Renal pelvis (tissue), 4 donors: ENCODE data around the gene GIMAP2. TPM values are rescaled to one million over a fixed set of nuclear protein-coding genes. Genes with fewer than 3 reads are reported as not detected.

Experiments used
- DNase-seq: peaks from one replicate; pipeline ENCODE4 v3.0.0-alpha.2; 2013
- polyA plus RNA-seq, 3 donors: library from polyadenylated mRNA; unstranded; fragments of 120-200 nt; gene quantifications; one replicate each; pipeline ENCODE4 v1.2.1, GENCODE V29; 2013; ENCODE audit not compliant: insufficient read length in 3 of 3

Gene GIMAP2
- polyA plus RNA-seq, 3 donors = 5.7 to 7.2 (median 7.0) TPM

DNA sequence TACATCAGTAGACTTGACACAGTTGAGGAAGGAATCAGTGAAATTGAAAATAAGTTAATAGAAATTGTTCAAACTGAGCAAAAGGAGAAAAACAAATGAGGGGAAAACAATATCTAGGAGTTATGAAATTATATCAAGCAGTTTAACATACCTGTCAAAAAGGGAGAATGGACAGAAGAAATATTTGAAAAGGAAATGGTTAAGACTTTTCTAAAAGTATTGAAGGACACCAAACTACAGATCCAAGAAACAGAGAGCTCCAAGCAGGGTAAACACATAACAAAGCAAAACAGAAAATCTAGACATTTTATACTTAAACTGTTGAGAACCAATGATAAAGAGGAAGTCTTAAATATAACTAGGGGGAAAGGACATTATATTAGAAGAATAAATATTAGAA, 43.1 kb downstream of the GIMAP2 start:
- DNase-seq = no peak

DNA sequence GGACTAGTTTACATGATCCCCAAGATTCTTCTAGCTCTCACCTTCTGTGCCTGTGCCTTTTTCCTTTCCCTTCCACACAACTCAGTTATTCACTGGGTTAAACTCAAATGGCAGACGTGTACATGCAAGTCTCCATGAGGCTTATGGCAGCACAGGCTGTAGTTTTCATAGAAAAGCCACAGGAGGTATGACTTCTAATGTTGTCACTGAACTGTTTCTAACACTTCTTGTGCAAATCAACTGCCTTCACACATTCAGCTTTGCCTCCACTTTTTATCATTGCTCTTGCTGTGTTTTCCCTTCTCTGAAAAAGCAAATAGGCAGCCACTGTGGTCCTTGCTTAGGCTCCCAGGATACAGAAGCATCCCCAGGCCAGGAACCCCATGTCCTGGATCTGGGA, 46.4 kb downstream of the GIMAP2 start:
- no peak for DNase-seq

- DNase-seq = no peak
Measured at GRCh38 chr7:150732786-150733481, 47.4 kb downstream of the GIMAP2 start.

GRCh38 chr7:150733482-150734095, 48.1 kb downstream of the GIMAP2 start:
- DNase-seq = no peak

GRCh38 chr7:150734254-150734653, 48.7 kb downstream of the GIMAP2 start:
- DNase-seq = no peak

- DNase-seq = no peak
Measured at GRCh38 chr7:150735596-150736358, 50.3 kb downstream of the GIMAP2 start.

DNA sequence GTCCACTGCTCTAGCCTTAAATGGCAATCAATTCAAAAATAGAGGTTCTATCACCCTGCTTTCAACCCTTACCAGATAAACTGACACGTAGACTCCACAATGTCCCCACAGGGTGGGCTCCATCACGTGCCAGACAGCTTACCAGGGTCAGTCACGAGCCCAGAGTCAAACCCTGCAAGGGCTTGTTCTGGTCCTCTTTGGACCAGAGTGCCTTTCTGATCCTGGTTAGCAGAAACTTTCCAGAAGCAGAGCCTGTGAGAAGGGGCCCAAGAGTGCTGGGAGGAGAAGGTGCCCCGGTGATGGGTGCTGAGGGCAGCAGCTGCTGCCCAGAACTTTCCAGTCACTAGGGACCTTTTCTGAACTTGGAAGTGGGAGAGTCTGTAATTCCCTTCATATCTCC, 51.4 kb downstream of the GIMAP2 start:
- DNase-seq = no peak

DNA sequence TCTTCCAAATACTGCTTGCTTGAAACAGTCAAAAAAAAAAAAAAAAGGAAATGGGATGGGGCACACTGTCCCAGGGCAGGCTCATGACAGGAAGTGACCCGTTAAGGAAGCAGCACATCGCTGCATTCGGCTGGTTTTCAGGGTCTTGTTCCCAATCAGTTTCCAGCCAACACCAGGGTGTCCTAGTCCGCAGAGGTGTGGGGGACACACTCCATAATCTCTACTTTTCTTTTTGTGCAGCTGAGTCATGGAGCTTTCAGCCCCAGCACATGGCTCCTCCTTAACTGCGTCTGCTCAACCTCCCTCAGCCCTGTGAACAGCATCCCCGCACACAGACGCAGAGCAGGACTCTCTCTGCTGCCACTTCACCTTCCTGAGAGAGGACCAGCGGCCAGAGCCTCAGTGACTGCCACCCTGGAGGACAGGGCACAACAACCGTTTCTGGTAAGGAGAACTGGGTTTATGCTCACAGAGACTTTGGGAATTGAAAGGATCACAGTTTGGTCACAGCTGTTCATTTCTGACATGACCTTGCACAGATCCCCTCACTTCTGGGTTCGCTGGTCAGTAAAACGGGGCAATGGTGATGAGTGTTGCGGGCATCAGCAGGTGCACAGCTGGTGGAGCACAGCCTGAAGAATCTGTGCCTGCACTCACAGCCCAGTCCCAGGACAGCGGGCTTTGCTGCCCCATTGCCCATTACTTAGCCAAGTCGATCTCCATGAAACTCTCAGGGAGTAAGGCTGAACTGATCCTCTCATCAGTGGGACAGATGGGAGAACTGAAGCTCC, 52.0 kb downstream of the GIMAP2 start, which contains the start of gene GIMAP5:
TSS of gene GIMAP5 (plus strand) at position 154 of the 791 bp plus-strand sequence. CDS start 3,467 bp downstream, outside the sequence.
- no peak for DNase-seq

- DNase-seq = no peak
Measured at GRCh38 chr7:150738092-150738491, 52.6 kb downstream of the GIMAP2 start.

GRCh38 chr7:150738591-150739001, 53.1 kb downstream of the GIMAP2 start:
- no peak for DNase-seq

- no peak for DNase-seq
Measured at GRCh38 chr7:150739033-150739432, 53.5 kb downstream of the GIMAP2 start.

DNA sequence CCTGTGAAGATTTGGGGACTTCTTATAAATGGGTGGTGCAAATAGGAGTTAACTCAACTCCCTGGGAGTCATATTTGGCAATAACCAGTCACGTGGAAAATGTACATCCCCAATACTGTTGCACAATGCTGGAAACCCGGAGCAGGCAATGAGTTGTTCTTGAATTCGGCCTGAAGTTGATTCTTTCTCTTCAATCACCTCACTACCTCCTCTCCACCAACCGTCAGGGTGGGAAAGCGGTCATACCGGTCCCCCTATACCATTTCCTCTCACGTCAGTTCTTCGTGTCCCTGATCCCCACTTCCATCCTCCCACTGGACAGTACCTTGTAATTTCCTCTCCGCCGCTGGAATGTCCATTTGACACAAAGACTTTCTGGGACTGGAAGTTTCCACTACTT, 54.5 kb downstream of the GIMAP2 start:
- DNase-seq = no peak

GRCh38 chr7:150742286-150742968, 56.9 kb downstream of the GIMAP2 start:
- DNase-seq = no peak

Other genes starting within 250 kb of the GIMAP2 start
- 1 to 10 TPM; 8.6 to 8.9 (median 8.8) TPM for gene GIMAP8, start 235.1 kb upstream of the GIMAP2 start, polyA plus RNA-seq
- gene GIMAP7, start 170.8 kb upstream of the GIMAP2 start, polyA plus RNA-seq = 10 to 100 TPM; 12.7 to 16.7 (median 13.0) TPM
- 10 to 100 TPM; 20.4 to 24.8 (median 22.3) TPM for gene GIMAP4, start 118.3 kb upstream of the GIMAP2 start, polyA plus RNA-seq
- gene GIMAP6, start 53.3 kb upstream of the GIMAP2 start, polyA plus RNA-seq = 10 to 100 TPM; 14.0 to 16.3 (median 14.3) TPM
- 1 to 10 TPM; 2.3 to 2.5 (median 2.4) TPM for gene GIMAP1, start 30.9 kb downstream of the GIMAP2 start, polyA plus RNA-seq
- 1 to 10 TPM; 4.3 to 7.3 (median 6.1) TPM for gene GIMAP5, start 51.7 kb downstream of the GIMAP2 start, polyA plus RNA-seq
- gene TMEM176B, start 114.7 kb downstream of the GIMAP2 start, polyA plus RNA-seq = 100 to 1,000 TPM in 1 of 3 donors, 10 to 100 TPM in 2; 90.2 to 112 (median 92.4) TPM
- gene TMEM176A, start 115.1 kb downstream of the GIMAP2 start, polyA plus RNA-seq = 100 to 1,000 TPM in 1 of 3 donors, 10 to 100 TPM in 2; 87.4 to 109 (median 96.2) TPM
- gene AOC1, start 166.8 kb downstream of the GIMAP2 start, polyA plus RNA-seq = 10 to 100 TPM; 63.0 to 89.9 (median 82.6) TPM